K562 (cell line): ENCODE measurements around the gene VRK3. TPM values are rescaled to one million over a fixed set of nuclear protein-coding genes. Genes with fewer than 3 reads are reported as not detected.

ENCODE experiments used
- BRD9 ChIP-seq: fragments of 450-650 bp; IDR thresholded peaks from 2 replicates; pipeline ENCODE4 v1.6.1; 2018; ENCODE audit warnings: low read depth; ENCODE audit not compliant: partially characterized antibody
- CBFA2T3 ChIP-seq: fragments of 450-650 bp; IDR thresholded peaks from 2 replicates; pipeline ENCODE4 v1.6.1; 2017
- CEBPG ChIP-seq, 3 experiments: fragments of 200-800 bp in 1 of 3; sonication (Bioruptor generic) in 1 of 3; sonication (generic) in 1 of 3; formaldehyde crosslinking in 1 of 3; IDR thresholded peaks in 2 of 3; conservative IDR thresholded peaks in 1 of 3; 2 replicates each; pipeline versions ENCODE4 v1.6.1 to v1.8.0; 2016 to 2022; ENCODE audit warnings: missing compliant biosample characterization in 2 of 3, missing genetic modification characterization in 2 of 3, mild to moderate bottlenecking in 1 of 3, missing genetic modification reagents in 1 of 3
- ESRRA ChIP-seq: fragments of 450-650 bp; IDR thresholded peaks from 2 replicates; pipeline ENCODE4 v1.6.1; 2014; ENCODE audit warnings: low read depth, mild to moderate bottlenecking, moderate library complexity, borderline replicate concordance
- FUS ChIP-seq: fragments of 200-400 bp; formaldehyde crosslinking; optimal IDR thresholded peaks from 2 replicates; pipeline ENCODE3; 2017; ENCODE audit warnings: low read depth, low read length
- GABPA ChIP-seq: fragments of 200-800 bp; sonication (Bioruptor generic); conservative IDR thresholded peaks from 2 replicates; pipeline ENCODE4 v1.6.1; 2016; ENCODE audit warnings: low read depth, missing genetic modification characterization, missing compliant biosample characterization
- SIX5 ChIP-seq, 2 experiments: IDR thresholded peaks; 2 replicates each; pipeline ENCODE4 v1.6.1; 2011; ENCODE audit warnings: low read length in 2 of 2, borderline replicate concordance in 1 of 2, low read depth in 1 of 2, mild to moderate bottlenecking in 1 of 2, moderate library complexity in 1 of 2; ENCODE audit not compliant: insufficient read depth in 1 of 2
- TAF7 ChIP-seq: fragments of 450-650 bp; IDR thresholded peaks from 2 replicates; pipeline ENCODE4 v1.6.1; 2016; ENCODE audit warnings: missing genetic modification characterization, missing compliant biosample characterization
- THAP12 ChIP-seq: fragments of 250-450 bp; sonication (Bioruptor Pico); IDR thresholded peaks from 2 replicates; pipeline ENCODE4 v1.9.0; 2021; ENCODE audit warnings: mild to moderate bottlenecking, inconsistent platforms
- ZNF140 ChIP-seq: fragments of 250-450 bp; sonication (Bioruptor Pico); IDR thresholded peaks from 2 replicates; pipeline ENCODE4 v1.8.0; 2021; ENCODE audit warnings: moderate library complexity, mild to moderate bottlenecking, inconsistent platforms
- ZNF584 ChIP-seq: fragments of 200-800 bp; sonication (Bioruptor generic); IDR thresholded peaks from 2 replicates; pipeline ENCODE4 v1.6.1; 2016; ENCODE audit warnings: low read depth, mild to moderate bottlenecking, missing genetic modification characterization, missing compliant biosample characterization
- polyA plus RNA-seq, 8 experiments: library from polyadenylated mRNA; depleted of rRNA in 4 of 8; stranded (reverse) in 5 of 8; unstranded in 3 of 8; fragments of >200 nt; fragmentation: Nextera tagmentation in 2 of 8; fragmentation: Illumina TruSeq in 1 of 8; extraction: Ambion mirVana in 2 of 8; extraction: Trizol in 1 of 8; gene quantifications; 2 replicates each; pipeline versions ENCODE4 v1.2.1 to v1.2.3, GENCODE V29; 2011 to 2014; ENCODE audit warnings: inconsistent platforms in 1 of 8, missing spikeins in 1 of 8
- total RNA-seq, 7 experiments: library from RNA; depleted of rRNA in 6 of 7; stranded (reverse); fragments of >200 nt in 6 of 7; fragmentation: Illumina TruSeq in 2 of 7; extraction: Trizol in 2 of 7; gene quantifications; 2 replicates each; pipeline versions ENCODE4 v1.2.1 to v1.2.3, GENCODE V29; 2011 to 2021; ENCODE audit warnings: low replicate concordance in 1 of 7
- TF ChIP-seq, protein P1 (sequence below): fragments of 200-400 bp; formaldehyde crosslinking; IDR thresholded peaks from 2 replicates; pipeline ENCODE4 v1.6.1; 2017; ENCODE audit warnings: mild to moderate bottlenecking, low read depth, low read length, moderate library complexity
- TF ChIP-seq, protein P2 (sequence below): sonication (generic); formaldehyde crosslinking; IDR thresholded peaks from 2 replicates; pipeline ENCODE4 v1.8.0; 2023; ENCODE audit warnings: missing genetic modification reagents, mild to moderate bottlenecking, borderline replicate concordance

VRK3 gene
- total and polyA plus RNA-seq, 9 of the 15 experiments (the other 6 are each of a cell fraction or from before 2014, with no cell fraction given), result 25.6 to 94.3 (median 42.9) TPM

DNA sequence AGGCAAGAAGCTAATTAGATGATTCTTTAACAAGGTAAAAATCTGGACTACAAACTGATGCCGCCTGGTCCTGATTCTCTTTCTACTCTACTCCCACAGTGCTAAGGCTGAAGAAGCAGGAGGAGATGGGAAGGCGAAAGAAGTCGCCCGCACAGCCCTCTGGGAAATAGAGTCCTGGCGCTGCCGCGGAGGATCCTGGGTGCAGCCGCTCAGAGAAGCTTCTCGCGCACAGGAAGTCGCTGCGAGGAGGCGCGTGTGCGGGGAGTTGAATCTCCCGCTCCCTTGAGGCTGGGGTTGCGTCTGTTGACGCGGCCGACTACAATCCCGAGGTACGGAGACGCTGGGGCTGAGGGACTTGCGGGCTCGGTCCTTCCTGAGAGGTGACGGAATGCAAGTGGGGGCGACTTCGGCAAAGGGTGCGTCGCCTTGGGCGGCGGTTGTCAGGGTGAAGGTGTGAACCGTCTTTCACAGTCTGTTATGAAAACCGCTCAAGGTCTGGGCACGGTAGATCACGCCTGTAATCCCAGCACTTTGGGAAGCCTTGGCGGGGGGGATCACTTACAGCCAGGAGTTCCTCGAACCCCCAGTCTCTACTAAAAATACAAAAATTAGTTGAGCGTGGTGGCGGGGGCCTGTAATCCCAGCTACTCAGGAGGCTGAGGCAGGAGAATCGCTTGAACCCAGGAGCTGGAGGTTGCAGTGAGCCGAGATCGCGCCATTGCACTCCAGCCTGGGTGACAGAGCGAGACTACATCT is 800 bp upstream of the VRK3 start, which contains the start of gene ZNF473 (continued):
- TF ChIP-seq, protein P1, sequence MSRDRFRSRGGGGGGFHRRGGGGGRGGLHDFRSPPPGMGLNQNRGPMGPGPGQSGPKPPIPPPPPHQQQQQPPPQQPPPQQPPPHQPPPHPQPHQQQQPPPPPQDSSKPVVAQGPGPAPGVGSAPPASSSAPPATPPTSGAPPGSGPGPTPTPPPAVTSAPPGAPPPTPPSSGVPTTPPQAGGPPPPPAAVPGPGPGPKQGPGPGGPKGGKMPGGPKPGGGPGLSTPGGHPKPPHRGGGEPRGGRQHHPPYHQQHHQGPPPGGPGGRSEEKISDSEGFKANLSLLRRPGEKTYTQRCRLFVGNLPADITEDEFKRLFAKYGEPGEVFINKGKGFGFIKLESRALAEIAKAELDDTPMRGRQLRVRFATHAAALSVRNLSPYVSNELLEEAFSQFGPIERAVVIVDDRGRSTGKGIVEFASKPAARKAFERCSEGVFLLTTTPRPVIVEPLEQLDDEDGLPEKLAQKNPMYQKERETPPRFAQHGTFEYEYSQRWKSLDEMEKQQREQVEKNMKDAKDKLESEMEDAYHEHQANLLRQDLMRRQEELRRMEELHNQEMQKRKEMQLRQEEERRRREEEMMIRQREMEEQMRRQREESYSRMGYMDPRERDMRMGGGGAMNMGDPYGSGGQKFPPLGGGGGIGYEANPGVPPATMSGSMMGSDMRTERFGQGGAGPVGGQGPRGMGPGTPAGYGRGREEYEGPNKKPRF, result no peak
- peak; percentile 12; the same call in 1 of the 2 replicates for TF ChIP-seq ESRRA
- TF ChIP-seq ZNF584 (CRISPR knock-in tag), result 0 out of 2 replicates have a peak, but pooled peaks have one; percentile 23
- TF ChIP-seq CEBPG (CRISPR knock-in tag; IDR thresholded peaks at IDR 0.05), result peak; percentile 61; the same call in 1 of the 2 replicates
- TF ChIP-seq CEBPG (tag; conservative IDR thresholded peaks at IDR 0.05 in 1 of 2, IDR thresholded peaks at IDR 0.05 in 1 of 2), result no peak
- TF ChIP-seq CBFA2T3, result no peak; the same call in 1 of the 2 replicates
- TF ChIP-seq GABPA (tag), result peak; percentile 90
- no peak for TF ChIP-seq ZNF140
- no peak for TF ChIP-seq FUS
- peak; percentile 32; the same call in 1 of the 2 replicates for TF ChIP-seq TAF7 (tag)
- TF ChIP-seq BRD9, result no peak
- TF ChIP-seq, protein P2, sequence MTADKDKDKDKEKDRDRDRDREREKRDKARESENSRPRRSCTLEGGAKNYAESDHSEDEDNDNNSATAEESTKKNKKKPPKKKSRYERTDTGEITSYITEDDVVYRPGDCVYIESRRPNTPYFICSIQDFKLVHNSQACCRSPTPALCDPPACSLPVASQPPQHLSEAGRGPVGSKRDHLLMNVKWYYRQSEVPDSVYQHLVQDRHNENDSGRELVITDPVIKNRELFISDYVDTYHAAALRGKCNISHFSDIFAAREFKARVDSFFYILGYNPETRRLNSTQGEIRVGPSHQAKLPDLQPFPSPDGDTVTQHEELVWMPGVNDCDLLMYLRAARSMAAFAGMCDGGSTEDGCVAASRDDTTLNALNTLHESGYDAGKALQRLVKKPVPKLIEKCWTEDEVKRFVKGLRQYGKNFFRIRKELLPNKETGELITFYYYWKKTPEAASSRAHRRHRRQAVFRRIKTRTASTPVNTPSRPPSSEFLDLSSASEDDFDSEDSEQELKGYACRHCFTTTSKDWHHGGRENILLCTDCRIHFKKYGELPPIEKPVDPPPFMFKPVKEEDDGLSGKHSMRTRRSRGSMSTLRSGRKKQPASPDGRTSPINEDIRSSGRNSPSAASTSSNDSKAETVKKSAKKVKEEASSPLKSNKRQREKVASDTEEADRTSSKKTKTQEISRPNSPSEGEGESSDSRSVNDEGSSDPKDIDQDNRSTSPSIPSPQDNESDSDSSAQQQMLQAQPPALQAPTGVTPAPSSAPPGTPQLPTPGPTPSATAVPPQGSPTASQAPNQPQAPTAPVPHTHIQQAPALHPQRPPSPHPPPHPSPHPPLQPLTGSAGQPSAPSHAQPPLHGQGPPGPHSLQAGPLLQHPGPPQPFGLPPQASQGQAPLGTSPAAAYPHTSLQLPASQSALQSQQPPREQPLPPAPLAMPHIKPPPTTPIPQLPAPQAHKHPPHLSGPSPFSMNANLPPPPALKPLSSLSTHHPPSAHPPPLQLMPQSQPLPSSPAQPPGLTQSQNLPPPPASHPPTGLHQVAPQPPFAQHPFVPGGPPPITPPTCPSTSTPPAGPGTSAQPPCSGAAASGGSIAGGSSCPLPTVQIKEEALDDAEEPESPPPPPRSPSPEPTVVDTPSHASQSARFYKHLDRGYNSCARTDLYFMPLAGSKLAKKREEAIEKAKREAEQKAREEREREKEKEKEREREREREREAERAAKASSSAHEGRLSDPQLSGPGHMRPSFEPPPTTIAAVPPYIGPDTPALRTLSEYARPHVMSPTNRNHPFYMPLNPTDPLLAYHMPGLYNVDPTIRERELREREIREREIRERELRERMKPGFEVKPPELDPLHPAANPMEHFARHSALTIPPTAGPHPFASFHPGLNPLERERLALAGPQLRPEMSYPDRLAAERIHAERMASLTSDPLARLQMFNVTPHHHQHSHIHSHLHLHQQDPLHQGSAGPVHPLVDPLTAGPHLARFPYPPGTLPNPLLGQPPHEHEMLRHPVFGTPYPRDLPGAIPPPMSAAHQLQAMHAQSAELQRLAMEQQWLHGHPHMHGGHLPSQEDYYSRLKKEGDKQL (CRISPR knock-in tag), result no peak
- peak; percentile 40; the same call in 1 of the 2 replicates for TF ChIP-seq THAP12
- TF ChIP-seq SIX5 (IDR thresholded peaks at IDR 0.05; ENCODE audit: borderline replicate concordance in 1 of 2, insufficient read depth in 1 of 2, low read depth in 1 of 2, low read length in 2 of 2), result peak; percentile 67; a peak in 3 of 4 replicates
